HEK293 (cell line): ENCODE results near the gene PRODH2.

ENCODE experiments used
- CTCF ChIP-seq: fragments of 450-650 bp; formaldehyde crosslinking; IDR thresholded peaks from 2 replicates; pipeline ENCODE4 v1.5.1; 2016; ENCODE audit warnings: missing biosample characterization, missing genetic modification characterization
- GFI1B ChIP-seq: fragments of 450-650 bp; formaldehyde crosslinking; IDR thresholded peaks from 2 replicates; pipeline ENCODE4 v1.5.1; 2016; ENCODE audit warnings: missing biosample characterization, missing genetic modification characterization
- KLF8 ChIP-seq: fragments of 450-650 bp; formaldehyde crosslinking; IDR thresholded peaks from 2 replicates; pipeline ENCODE4 v1.5.1; 2016; ENCODE audit warnings: missing biosample characterization, missing genetic modification characterization
- ZBTB7A ChIP-seq: fragments of 450-650 bp; formaldehyde crosslinking; IDR thresholded peaks from 2 replicates; pipeline ENCODE4 v1.5.1; 2016; ENCODE audit warnings: low read depth, missing biosample characterization, missing genetic modification characterization
- ZNF114 ChIP-seq: fragments of 450-650 bp; formaldehyde crosslinking; IDR thresholded peaks from 2 replicates; pipeline ENCODE4 v1.5.0; 2017; ENCODE audit warnings: missing biosample characterization, missing genetic modification characterization
- ZNF24 ChIP-seq: fragments of 450-650 bp; formaldehyde crosslinking; IDR thresholded peaks from 2 replicates; pipeline ENCODE4 v1.5.1; 2016; ENCODE audit warnings: missing biosample characterization, missing genetic modification characterization
- ZNF785 ChIP-seq: fragments of 450-650 bp; formaldehyde crosslinking; IDR thresholded peaks from 2 replicates; pipeline ENCODE4 v1.5.1; 2016; ENCODE audit warnings: missing biosample characterization, missing genetic modification characterization

GRCh38 chr19:35780717-35781116, 31.9 kb downstream of the PRODH2 start:
- no peak for TF ChIP-seq CTCF
- TF ChIP-seq GFI1B (tag by site-specific recombination): no peak
- TF ChIP-seq ZNF785 (tag by site-specific recombination): no peak
- no peak for TF ChIP-seq KLF8 (tag by site-specific recombination)
- no peak for TF ChIP-seq ZNF24 (tag by site-specific recombination)
- no peak for TF ChIP-seq ZBTB7A (tag by site-specific recombination)
- no peak for TF ChIP-seq ZNF114 (tag by site-specific recombination)
